GM12872 (cell line): ENCODE measurements around the gene NELFB.

Source experiments
- CTCF ChIP-seq: IDR thresholded peaks from 3 replicates; pipeline ENCODE4 v1.5.1; 2011; ENCODE audit warnings: low read depth, mild to moderate bottlenecking, low read length, moderate library complexity; ENCODE audit not compliant: insufficient read depth

NELFB gene

GRCh38 chr9:137319739-137320551 is 64.8 kb downstream of the NELFB start:
- no peak for TF ChIP-seq CTCF

DNA sequence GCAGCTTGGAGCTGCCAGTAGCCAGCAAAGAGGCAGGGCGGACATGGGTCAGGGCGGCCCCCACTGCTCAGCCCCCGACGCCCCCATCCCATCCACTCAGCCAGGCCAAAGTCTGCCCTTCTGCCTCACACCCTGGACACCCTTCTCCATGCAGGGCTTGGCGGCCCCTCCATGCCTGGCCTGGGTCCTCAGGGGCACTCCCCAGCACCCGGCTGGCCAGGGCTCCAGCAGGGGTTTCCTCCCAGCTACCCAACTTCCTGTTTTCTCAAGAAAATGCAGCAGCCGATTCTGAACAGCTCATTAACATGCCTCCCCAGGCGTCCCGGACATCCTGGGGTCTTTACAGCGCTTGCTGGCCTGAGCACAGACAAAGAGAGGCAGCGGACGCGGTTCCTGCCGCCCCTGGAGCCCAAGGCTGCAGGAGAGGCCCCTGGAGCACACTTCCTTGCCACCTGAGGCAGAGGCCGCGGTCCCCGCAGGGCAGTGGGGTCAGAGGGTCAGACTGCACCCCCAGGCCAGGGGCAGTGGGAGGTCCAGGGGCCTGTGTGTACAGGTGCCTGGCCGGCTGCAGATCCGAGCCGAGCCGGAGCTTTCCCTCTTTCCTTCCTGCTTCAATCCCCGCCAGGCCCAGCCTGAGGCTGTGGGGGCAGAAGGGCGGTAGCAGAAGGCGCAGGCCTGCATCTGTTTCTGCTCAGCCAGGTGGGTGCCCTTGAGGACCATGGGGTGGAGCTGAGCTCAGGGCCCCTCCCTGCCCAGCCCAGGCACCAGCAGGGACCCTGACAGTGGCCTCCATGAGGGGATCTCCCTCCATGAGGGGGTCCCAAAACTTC is 65.6 kb downstream of the NELFB start:
- TF ChIP-seq CTCF = no peak

DNA sequence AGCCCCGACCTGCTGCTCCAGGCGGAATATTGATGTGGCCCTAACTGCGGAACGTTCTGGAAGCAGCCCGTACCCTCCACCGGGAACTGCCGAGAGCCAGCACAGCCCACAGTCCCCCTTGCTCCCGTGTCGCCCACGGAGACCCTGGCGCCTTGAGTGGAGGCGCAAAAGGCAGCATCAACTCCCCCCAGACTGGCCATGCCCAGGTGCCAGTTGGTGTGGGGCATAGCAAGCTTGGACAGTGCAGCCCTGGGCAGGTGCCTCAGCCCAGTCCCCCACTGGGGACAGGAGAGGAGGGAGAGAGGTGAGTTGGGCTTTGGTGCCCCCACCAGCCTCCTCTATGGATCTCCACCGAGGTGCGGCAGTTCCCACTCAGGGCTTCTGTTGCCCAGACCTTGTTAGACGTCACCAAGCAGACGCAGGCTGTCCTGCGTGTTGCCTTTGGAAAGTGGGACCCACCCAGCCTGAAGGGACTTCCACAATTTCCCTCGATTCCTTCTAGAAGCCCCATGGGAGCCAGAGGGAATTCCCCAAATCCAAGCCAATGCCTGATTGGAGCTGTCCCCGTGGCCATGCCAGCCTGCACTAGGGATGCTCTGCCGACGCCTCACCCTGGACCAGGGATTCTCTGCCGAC is 66.7 kb downstream of the NELFB start:
- no peak for TF ChIP-seq CTCF
